Activated CD4-positive, alpha-beta T cell treated with anti-CD3 and anti-CD28 coated beads for 4 hours (primary cell): Measurements from ENCODE around the gene ZDHHC4.
A peak's percentile ranks its signal among the peaks of the same experiment; 100 is the strongest.

Source experiments
- DNase-seq, 2 donors: peaks; one replicate each; pipeline ENCODE4 v3.0.0-alpha.2; 2020

ZDHHC4 gene

GRCh38 chr7:6637544-6638229 lies 60.4 kb downstream of the ZDHHC4 start:
- peak; percentile 44 to 61 for DNase-seq
